Islet precursor cell (in vitro differentiated cells): Measurements from ENCODE around the gene LDLRAD4.
"Not testable (repeated sequence)": the region's sequence is repeated elsewhere in the genome, so short reads cannot be mapped to it uniquely, and the experiment has no call there.

ENCODE experiments used
- DNase-seq: peaks from one replicate; pipeline ENCODE4 v3.0.0-alpha.2; 2018

Gene LDLRAD4

DNA sequence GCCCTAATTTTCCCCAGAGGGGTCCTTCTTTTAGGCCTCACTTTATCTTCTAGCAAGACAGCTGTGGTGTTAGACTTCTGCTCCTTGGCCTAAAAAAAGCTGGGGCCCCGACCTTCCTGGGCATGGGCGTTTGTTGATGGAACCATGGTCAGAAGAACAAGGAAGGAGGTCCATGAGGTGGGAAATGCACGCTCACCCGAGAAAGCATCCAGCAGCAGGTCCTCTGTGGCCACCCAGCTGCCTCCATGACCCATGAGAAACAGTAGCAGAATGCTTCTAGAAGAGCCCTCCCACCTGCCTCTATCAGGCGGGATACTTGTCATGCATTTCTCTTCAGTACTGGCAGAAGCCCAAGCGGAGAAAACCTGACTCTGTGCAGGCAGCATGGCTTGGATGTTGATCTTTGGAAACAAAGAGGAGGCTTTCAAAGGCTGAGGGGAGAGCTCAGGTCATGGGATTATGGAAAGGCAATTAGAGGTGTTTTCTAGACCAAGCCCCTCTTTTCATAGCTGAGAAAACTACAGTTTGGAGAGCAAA, 258.7 kb downstream of the LDLRAD4 start:
- DNase-seq: no peak

DNA sequence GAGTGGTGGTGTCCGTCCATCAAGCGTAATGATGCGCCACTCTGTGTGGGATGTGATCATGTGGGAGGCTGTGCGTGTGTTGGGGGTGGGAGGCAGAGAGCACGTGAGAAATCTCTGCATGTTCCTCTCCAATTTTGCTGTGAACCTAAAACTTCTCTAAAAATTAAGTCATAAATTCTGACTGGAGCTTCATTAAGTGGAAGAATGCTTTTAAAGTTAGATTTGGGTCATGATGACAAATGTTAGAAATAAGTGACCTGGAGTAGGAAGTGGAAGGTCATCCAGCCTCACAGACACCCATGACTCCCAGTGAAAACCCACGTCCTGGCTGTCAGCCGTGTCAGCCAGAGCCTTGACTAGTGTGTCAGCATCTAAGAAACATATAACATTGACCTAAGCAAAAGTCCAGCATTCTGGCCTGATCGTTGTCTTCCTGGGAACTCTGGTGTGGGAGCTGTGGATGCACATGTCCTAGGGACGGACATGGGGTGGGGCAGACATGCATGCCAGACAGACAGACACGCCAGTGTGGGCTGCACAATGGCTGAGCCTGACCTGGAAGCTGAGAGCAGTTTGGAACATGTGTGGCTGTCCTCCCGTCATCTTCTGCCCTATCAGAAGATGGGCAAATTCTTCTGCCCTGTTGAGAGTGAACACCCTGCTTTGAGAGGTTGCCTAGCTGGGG, 262.2 kb downstream of the LDLRAD4 start:
- no peak for DNase-seq

DNA sequence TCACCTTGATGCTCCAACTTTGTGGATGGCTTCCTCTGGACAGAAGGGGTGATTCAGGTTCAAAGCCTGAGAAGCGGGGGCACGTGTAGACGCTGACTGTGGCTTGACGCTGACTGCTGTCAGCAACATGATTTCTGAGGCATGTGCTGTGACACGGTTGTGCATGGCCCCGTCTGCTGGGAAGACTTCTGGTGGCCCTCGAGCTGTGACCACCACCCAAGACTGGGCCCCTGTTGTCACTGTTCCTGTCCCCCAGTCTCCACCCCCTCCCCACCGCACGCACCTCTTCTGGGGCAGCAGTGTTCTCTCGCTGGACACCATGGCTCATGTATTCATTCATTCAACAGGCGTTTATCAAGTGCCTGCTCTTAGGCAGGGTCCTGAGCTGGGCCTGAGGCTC, 262.8 kb downstream of the LDLRAD4 start:
- no peak for DNase-seq

DNA sequence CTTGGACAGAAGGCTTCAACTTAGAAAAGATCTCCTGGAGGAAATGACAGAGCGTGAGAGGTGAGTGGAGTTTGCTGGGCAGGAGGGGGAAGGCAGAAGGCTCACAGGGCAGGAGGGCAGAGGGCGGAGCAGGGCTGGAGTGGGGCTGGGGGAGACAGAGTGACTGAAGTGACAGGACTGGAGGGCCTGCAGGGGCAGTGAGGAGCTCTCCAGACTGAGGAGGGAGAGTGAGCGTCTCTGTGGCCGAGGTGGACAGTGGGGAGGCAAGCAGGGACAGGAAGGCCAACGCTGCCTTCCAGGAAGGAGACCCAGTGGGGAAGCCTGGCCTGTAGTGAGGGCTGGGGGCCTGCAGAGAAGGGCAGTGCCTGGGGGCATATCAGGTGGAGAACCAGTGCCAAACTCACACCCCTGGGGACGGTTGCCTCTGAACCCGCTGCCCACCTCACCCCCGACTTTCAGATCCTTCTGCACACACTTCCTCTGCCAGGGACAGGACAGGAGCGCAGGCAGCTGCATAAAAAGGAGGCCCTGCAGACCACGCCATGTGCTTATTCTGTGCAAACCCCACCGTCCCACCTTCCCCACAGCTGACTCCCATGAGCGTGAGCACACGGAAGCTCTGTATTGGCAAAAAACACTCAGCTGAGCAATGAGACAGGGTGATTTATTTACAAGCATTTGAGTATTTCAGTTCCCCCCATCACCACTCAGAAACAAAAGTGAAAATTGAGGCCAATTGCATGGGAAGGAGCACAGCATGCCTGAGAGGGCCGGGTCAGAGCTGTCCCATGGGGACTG, 263.5 kb downstream of the LDLRAD4 start:
- DNase-seq: no peak

DNA sequence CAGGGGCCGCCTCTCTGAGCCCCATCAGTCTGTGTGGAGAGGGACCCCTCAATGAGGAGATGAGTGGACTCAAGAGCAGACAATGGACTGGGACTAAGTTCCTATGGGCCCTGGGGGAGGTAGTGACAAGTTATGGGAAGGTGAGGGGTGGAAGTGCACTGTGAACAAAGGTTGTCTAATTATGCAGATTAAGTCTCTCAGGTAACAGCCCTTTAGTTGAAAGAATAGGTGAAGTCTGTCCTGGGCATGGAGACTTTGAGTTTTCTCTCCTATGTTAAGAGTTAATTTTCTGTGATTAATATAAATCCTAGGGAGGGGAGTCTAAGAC, 264.0 kb downstream of the LDLRAD4 start:
- DNase-seq: no peak

DNA sequence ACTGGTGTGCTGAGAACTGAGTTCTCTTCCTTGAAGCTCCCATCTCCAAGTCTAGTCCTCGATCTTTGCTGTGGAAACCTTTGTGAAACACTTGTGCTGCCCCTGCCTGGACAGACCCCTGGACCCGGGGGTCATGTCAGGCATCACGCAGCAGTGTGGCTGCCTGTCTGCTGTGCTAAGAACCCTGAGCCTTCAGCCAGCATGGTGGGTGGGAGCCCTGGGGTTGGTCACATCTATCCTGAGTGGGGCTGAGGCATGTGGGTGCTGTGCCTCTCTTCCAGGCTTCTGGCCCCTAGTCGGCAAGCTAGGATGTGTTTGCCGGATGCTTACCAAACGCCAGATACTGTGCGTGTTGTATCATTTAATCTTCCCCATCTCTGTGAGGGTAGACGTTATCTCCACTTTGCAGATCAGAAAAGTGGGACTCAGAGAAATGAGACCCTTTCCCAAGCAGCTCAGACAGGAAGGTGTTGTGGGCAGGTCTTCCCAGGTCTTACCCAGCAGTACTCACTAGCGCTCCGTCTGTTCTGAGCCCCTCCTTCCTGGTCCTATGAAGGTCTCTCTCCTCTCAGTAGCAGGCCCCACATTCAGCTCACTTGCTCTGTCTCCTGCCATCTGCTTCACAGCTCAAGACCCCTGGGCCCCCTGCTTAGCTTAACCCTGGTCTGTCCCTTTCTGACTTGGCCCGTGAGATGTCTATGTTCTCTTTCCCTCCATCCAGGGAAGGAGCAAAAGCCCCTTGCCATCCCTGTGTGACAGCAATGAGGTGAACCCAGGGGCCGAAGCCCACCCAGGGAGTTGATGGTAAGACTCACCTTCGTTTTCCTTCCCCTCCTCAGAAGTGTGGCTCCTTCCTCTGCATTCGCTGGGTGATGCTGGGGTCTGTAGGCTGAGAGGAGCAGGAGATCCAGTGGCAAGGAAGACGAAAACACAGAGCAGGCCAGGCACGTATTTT, 265.0 kb downstream of the LDLRAD4 start:
- DNase-seq: no peak

DNA sequence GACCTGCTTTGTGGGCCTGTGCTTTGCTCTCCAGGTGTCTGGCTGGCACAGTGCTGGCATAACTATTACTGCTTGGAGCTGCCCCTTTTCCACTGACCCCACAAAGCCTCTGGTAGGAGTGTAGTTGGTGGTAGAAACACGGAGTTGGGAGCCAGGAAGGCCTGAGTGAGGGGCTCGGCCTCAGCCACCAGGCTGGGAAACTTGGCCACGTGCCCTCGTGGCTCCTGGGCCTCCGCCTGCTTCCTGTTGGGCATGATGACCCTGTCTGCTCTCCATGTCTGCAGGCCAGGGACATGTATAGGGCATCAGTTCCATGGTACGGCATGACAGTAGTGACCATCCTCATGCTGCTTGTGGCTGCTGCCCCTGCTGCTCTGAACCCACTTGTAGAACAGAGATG, 266.6 kb downstream of the LDLRAD4 start:
- DNase-seq: no peak

DNA sequence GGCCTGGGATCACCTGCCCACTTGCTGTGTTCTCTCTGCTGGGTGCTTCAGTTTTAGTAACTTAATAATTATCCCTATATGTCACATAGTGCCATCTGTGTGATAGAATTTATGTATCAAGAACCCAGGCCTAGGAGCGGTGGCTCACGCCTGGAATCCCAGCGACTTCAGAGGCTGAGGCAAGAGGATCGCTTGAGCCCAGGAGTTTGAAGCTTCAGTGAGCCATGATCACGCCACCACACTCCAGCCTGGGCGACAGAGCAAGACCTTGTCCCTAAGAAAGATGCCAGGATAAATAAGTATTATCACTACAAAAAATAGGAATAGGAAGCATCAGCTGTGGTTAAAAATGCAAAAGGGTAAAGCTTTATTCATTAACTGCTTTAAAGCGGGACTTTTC, 267.0 kb downstream of the LDLRAD4 start:
- no peak for DNase-seq

DNA sequence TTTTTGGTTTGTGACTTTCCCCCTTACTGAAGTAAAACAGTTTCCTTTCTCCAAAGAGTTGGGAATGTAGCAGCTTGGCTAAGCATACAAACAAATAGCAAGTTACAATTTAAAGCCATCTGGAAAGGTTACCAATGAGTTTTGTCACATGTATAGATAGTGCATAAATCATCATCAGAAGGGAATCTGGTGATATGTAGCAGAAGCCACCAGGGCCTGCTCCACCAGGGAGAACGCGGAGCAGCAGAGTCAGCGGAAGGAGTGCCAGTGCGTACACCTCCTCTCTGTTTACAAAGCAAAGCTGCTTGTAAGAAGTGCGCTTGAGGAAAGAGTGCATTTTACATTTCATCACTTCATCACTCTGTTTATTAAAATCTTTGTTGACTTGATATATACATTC, 267.7 kb downstream of the LDLRAD4 start:
- DNase-seq: no peak

DNA sequence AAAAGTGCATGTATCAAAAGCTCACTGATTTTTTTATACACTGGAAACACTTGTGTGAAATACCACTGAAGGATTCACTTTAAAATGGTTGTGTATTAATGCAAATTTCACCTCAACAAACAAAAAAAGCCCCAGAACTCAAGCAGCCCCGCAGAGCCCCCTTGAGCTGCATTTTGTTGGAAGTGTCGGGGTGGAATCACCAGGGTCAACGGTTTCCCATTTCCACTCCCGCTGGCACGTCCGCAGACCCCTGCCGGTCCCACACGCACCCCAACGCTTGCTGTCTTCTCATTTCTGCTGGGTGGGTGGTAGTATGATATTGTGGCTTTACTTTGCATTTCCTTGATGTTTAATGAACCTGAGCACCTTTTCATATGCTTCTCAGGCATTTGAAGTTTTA, 268.1 kb downstream of the LDLRAD4 start:
- no peak for DNase-seq

DNA sequence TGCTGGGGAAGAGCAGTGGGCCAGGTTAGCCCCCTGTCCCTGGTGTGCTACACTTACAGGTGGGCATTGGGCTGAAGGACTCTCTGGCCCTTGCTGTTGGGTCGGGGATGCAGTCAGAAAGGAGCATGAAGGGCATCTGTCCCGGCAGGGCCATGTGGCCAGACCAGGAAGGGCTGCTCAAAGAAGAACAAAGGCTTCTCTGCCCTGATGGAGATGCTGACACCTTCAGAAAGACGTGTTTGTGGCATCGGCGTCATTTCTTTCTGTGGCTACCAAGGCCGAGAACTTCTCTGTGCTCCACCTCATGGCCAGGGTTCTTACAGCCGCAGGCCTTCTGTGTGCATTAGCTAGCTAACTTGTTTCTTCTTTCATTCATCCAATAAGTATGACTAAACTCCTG, 268.7 kb downstream of the LDLRAD4 start:
- no peak for DNase-seq

DNA sequence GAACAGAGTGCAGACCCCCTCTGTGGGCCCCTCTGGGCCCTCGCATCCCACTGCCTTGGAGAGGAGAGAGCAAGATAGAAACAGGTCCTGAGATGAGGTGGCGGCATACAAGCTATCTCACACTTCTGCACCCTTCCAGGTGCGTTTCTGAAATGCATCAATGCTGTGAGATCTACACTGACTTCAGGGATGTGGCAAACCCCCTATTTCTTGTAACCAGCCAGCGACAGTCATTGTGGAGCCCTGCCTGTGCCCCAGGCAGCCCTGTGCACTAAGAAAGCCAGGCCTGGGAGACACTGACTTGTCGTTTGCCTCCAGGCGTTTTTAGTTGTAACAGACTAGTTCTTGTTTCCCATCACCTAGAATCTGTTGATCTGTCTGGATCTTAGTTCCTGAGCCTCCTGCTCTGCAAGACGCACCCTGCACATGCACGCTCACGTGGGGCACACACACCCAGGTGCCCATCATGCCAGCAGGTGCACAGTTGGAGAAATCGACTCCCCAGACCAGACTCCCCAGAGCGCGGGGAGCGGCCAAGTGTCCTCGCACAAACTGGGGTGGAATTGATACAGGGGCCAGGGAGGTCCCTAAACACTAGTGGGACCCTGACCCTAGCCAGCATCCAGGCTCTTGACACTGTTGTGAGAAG, 269.8 kb downstream of the LDLRAD4 start:
- peak; percentile 81 for DNase-seq

DNA sequence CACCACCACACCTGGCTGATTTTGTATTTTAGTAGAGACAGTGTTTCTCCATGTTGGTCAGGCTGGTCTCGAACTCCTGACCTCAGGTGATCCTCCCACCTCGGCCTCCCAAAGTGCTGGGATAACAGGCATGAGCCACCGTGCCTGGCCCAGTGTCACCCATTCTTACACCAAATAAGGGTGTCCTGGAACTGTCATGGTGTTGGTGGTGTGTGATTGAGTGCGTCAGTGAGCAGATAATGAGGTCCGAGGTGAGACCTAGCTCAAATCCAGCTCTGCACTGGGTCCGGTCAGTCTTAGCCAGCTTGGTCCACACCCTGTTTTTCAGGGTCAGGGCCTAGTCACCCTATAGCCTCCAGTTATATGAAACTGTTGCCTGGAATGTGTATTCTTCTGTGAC, 270.7 kb downstream of the LDLRAD4 start:
- DNase-seq: not testable (repeated sequence)

DNA sequence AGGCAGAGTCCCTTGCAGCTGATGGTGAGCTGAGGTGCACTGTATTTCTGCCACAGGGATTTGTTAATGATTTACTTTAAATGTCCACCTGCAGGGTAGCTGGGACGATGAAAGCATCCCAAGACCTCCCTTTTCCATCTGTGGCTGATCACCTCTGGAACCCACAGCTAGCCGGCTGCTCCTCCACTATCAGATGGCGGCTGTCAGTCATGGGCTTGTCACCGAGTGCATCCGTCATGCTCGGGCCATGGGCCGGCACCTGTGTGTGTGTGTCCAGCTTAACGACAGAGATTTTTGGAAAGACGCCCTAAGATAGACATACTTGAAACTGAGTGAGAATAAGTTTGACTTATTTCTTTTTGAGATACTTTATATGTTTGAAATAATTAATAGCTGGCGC, 272.6 kb downstream of the LDLRAD4 start:
- DNase-seq: no peak

DNA sequence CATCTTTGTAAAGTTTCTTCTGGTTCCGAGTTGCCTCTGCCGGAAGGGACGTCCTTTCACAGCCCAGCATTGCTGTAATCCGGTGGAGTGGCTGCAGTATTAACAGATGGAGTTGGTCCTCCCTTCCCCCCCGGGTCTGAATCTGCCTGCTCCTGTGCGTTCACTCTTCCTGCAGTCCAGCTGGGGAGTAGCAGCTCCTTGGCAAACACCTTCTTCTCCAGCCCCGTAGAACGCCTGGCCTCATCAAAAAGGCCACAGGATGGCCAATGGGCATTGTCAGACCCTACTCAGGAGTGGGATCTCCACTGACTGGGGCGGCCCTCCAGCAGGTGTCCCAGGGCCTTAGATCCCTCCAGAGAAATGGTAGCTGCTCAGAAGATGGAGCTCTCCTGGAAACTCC, 273.8 kb downstream of the LDLRAD4 start:
- no peak for DNase-seq

DNA sequence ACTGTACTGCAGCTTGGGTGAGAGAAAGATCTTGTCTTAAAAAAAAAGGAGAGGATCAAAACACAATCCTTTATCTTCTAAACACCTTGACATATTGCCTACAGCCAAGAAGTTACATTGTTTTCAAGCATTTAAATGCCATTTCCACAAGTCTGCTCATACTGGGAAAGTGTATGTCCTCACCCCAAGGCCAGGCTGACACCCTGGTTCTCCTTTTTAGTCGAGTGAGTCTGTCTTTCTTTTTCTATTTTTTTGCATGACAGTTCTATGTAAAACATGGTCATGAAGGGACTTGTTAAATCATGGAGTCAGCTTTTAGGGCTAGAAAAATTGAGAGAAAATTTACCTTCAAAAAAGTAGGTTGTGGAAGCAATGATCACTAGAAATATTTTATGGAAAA, 274.5 kb downstream of the LDLRAD4 start:
- no peak for DNase-seq

DNA sequence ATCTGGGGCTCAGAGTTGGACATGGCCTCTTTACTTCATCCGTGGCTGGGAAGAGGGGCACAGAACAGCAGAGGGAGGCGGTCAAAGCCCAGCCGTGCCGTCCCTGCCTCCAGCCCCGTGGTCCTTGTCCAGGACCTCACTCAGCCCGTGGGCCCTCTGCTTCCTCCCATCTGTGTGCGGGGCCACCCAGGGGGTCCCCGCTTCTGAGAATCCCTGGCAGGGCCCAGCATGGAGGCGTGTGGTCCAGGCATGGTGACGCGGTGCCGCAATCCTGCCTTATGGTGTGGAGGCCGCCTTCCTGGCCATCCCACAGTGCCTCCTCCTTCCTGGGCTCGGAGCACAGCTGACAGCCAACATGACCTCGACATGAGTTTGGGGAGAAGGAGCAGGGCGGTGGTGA, 275.2 kb downstream of the LDLRAD4 start:
- no peak for DNase-seq

DNA sequence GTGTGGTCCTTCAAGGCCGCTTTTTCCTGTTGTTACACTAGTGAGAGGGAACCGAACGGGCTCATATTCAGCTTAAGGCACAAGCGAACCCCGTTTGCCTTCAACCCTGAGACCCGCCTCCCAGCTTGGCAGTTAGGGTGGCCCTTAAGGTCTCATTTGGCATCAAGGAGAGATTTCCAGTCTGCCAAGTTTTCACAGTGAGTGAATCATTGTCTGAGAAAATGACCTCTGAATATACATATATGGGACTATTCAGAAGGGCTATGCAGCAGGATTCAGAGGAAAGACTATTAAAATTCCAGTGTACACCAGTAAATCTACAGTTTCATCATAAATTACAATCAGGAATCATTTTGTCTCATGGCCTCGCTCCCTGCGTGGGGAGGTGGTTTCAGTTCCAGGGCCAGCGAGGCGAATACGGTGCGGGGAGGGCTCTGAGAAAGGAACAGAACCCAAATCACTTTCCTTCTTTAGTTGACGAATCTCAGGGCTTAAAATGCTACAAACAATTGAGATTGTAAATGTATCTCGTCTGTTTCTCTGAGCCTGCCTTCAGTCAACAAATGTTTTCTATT, 276.4 kb downstream of the LDLRAD4 start:
- DNase-seq: no peak

DNA sequence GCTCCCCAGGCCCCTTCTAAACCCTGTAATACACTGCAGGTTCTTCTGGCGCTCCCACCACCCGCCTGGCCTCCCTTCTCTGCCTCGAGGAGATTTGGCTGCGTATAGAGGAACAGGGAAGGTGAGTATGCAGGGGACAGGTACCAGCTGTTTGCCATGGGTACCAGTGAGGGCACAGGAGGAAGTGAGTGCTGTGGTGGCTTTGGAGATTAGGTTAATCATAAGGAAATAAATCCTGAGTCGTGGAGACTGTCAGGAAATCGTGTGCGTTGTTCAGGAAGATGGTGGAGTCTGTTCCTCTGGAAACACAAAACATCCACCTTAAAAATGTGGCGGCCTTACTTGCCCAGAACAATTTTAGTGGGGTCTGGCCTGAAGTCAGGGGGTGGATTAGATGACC, 277.4 kb downstream of the LDLRAD4 start:
- no peak for DNase-seq

DNA sequence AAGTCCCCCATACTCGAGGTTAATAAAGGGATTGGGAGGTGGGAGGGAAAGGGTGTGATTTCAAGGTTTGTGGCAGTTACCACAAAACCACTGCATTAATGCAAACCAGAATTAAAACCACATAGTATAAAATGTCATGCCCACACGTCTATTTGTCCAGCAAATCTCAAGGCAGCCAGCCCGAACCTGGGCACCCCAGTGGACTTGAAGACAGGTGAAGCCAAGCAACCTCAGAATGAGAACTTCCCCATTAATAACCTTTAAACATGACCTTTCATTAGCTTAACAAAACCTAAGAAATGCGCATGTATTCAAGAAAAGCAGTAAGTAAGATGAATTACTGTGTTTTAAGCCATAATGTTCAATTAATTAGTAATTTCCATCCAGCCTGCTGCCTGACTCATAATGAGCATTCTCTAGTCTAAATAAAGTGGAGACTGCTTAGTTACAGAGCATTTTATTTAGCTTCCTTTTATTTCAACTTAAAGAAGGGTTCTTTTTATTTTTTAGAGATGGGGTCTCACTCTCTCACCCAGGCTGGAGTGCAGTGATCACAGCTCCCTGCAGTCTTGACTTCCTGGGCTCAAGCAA, 278.2 kb downstream of the LDLRAD4 start:
- no peak for DNase-seq

DNA sequence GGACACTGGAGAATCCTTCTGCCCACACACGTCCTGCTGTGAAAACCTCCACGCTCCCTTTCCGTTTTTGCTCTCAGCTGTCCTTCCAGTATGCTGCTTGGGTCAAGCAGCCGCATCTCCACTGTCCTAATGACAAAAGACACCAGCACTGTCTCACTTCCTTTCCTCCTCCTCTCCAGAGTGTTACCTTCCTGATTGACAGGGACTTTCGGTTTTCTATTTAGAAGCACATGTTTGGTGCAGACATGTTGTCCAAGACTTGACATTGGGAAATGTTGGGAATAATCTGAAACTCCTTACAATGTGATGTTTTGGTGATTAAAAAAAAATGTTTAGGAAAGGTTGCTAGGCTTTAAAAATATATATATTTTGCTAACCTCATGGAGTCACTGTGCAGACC, 281.2 kb downstream of the LDLRAD4 start:
- DNase-seq: no peak

DNA sequence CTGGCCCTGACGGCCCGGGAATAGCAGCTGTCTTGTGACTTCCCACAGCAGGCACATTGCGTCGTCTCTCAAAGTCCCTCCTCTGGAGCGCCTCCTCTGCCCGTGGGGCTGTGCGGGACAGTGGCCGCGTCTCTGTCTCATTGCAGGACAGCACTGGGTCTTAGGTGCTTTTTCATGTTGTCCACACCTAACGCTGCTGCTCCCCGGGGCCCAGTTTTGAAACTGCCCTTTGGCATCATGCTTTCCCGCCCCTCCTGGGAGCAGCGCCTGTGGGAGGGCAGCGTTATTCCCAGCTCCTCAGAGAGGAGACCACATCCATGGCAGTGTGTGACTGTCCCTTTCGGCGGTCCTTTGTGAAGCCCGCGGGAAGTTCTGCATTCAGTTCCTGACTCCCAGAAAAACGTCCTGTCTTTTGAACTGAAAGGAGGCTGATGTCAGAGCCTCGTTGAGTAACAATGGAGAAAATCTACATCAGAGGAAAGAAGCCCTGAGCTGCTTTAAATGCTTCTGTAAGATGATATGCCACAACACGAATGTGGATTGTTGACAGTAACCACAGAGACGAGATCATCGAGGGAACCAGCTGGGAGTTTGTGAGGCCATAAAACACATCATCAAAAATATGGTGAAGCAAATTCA, 281.8 kb downstream of the LDLRAD4 start:
- DNase-seq: peak; percentile 74
